Left kidney (tissue), 8 donors: ENCODE data around the gene NCOA4. TPM values are rescaled to one million over a fixed set of nuclear protein-coding genes. Genes with fewer than 3 reads are reported as not detected.
"Not testable (repeated sequence)": the region's sequence is repeated elsewhere in the genome, so short reads cannot be mapped to it uniquely, and the experiment has no call there.

Experiments used
- DNase-seq: peaks from one replicate; pipeline ENCODE4 v3.0.0-alpha.2; 2013
- long read RNA-seq, 8 donors: transcript quantifications; one replicate each; lab custom pipeline, GENCODE V29; 2026
- polyA plus RNA-seq: library from polyadenylated mRNA; unstranded; fragments of 120-200 nt; gene quantifications from one replicate; pipeline ENCODE4 v1.2.1, GENCODE V29; 2013; ENCODE audit not compliant: insufficient read length

NCOA4 gene
- 223 TPM for polyA plus RNA-seq
- long read RNA-seq, donor 1, transcript NCOA4-204 (10 exons, 3,549 nt), result major isoform, 15 of 99 reads
- long read RNA-seq, donor 1, partial matches to known transcripts, result 82 of 99 reads
- long read RNA-seq, donor 1, other reads (novel, unspliced or antisense), result 0 of 99 reads
- long read RNA-seq, donor 2, transcript NCOA4-204 (10 exons, 3,549 nt), result major isoform, 22 of 83 reads
- long read RNA-seq, donor 2, partial matches to known transcripts, result 58 of 83 reads
- long read RNA-seq, donor 2, other reads (novel, unspliced or antisense), result 0 of 83 reads
- long read RNA-seq, donor 3, transcript NCOA4-204 (10 exons, 3,549 nt), result major isoform, 17 of 61 reads
- long read RNA-seq, donor 3, partial matches to known transcripts, result 43 of 61 reads
- long read RNA-seq, donor 3, other reads (novel, unspliced or antisense), result 0 of 61 reads
- long read RNA-seq, donor 4, partial matches to known transcripts, result 6 of 6 reads
- long read RNA-seq, donor 4, other reads (novel, unspliced or antisense), result 0 of 6 reads
- long read RNA-seq, donor 5, transcript NCOA4-204 (10 exons, 3,549 nt), result major isoform, 48 of 128 reads
- long read RNA-seq, donor 5, partial matches to known transcripts, result 76 of 128 reads
- long read RNA-seq, donor 5, other reads (novel, unspliced or antisense), result 0 of 128 reads
- long read RNA-seq, donor 6, transcript NCOA4-204 (10 exons, 3,549 nt), result major isoform, 24 of 112 reads
- long read RNA-seq, donor 6, partial matches to known transcripts, result 87 of 112 reads
- long read RNA-seq, donor 6, other reads (novel, unspliced or antisense), result 0 of 112 reads
- long read RNA-seq, donor 7, transcript NCOA4-204 (10 exons, 3,549 nt), result major isoform, 26 of 120 reads
- long read RNA-seq, donor 7, partial matches to known transcripts, result 92 of 120 reads
- long read RNA-seq, donor 7, other reads (novel, unspliced or antisense), result 0 of 120 reads
- long read RNA-seq, donor 8, transcript NCOA4-204 (10 exons, 3,549 nt), result major isoform, 12 of 28 reads
- long read RNA-seq, donor 8, partial matches to known transcripts, result 14 of 28 reads
- long read RNA-seq, donor 8, other reads (novel, unspliced or antisense), result 0 of 28 reads

GRCh38 chr10:46030091-46030937 lies at the start of gene NCOA4:
NCOA4 (minus strand) TSS chr10:46030623; CDS start chr10:46016680, 13,943 bp downstream.
- peak; percentile 97 for DNase-seq

- no peak for DNase-seq
Measured at GRCh38 chr10:46079831-46080585, 49.6 kb upstream of the NCOA4 start.

- DNase-seq, result no peak
Measured at GRCh38 chr10:46077731-46078413, 47.4 kb upstream of the NCOA4 start.

- no peak for DNase-seq
Measured at GRCh38 chr10:46077141-46077554, 46.7 kb upstream of the NCOA4 start.

- DNase-seq, result no peak
Measured at GRCh38 chr10:46075869-46076268, 45.4 kb upstream of the NCOA4 start.

GRCh38 chr10:46074196-46074946 lies 43.9 kb upstream of the NCOA4 start:
- DNase-seq, result no peak

- no peak for DNase-seq
Measured at GRCh38 chr10:46073564-46073963, 43.1 kb upstream of the NCOA4 start.

GRCh38 chr10:46070749-46071148 lies 40.3 kb upstream of the NCOA4 start:
- no peak for DNase-seq

- no peak for DNase-seq
Measured at GRCh38 chr10:46069771-46070463, 39.5 kb upstream of the NCOA4 start.

GRCh38 chr10:46068905-46069304 lies 38.5 kb upstream of the NCOA4 start:
- no peak for DNase-seq

GRCh38 chr10:46068117-46068516 lies 37.7 kb upstream of the NCOA4 start:
- no peak for DNase-seq

GRCh38 chr10:46064269-46064817 lies 33.9 kb upstream of the NCOA4 start:
- DNase-seq, result no peak

GRCh38 chr10:46062723-46063428 lies 32.5 kb upstream of the NCOA4 start:
- DNase-seq, result no peak

- no peak for DNase-seq
Measured at GRCh38 chr10:46060706-46061105, 30.3 kb upstream of the NCOA4 start.

GRCh38 chr10:46057927-46058326 lies 27.5 kb upstream of the NCOA4 start:
- DNase-seq, result not testable (repeated sequence)

- no peak for DNase-seq
Measured at GRCh38 chr10:46057038-46057437, 26.6 kb upstream of the NCOA4 start.

GRCh38 chr10:46055771-46056170 lies 25.3 kb upstream of the NCOA4 start:
- no peak for DNase-seq
